22Rv1 (cell line): Measurements from ENCODE around the gene BEND6.

Experiments used
- CTCF ChIP-seq: fragments of 450-650 bp; IDR thresholded peaks from 2 replicates; pipeline ENCODE4 v1.5.1; 2017; ENCODE audit warnings: mild to moderate bottlenecking
- ZFX ChIP-seq: fragments of 450-650 bp; IDR thresholded peaks from 2 replicates; pipeline ENCODE4 v1.6.1; 2017; ENCODE audit warnings: antibody characterized with exemption, borderline replicate concordance

GRCh38 chr6:57040011-57040410 lies 85.1 kb downstream of the BEND6 start:
- TF ChIP-seq CTCF (peak; percentile 24; the same call in 1 of the 2 replicates), ZFX (no peak)
